Ecto neural progenitor cell (in vitro differentiated cells): ENCODE results near the gene PALD1.
A peak's percentile ranks its signal among the peaks of the same experiment; 100 is the strongest.
"Not testable (repeated sequence)": the region's sequence is repeated elsewhere in the genome, so short reads cannot be mapped to it uniquely, and the experiment has no call there.

Source experiments
- DNase-seq: peaks from one replicate; pipeline ENCODE4 v3.0.0-alpha.2; 2018; ENCODE audit warnings: low spot score

Gene PALD1

GRCh38 chr10:70571636-70572439 lies 93.3 kb downstream of the PALD1 start:
- no peak for DNase-seq

GRCh38 chr10:70573599-70574506 lies 95.3 kb downstream of the PALD1 start:
- DNase-seq: no peak

- DNase-seq: no peak
These were observed 96.9 kb downstream of the PALD1 start for GRCh38 chr10:70575486-70575873.

- no peak for DNase-seq
These were observed 97.6 kb downstream of the PALD1 start for GRCh38 chr10:70575874-70576802.

- no peak for DNase-seq
These were observed 98.4 kb downstream of the PALD1 start for GRCh38 chr10:70576803-70577517.

- DNase-seq: no peak
These were observed 99.9 kb downstream of the PALD1 start for GRCh38 chr10:70578371-70578947.

GRCh38 chr10:70579234-70580002 lies 100.9 kb downstream of the PALD1 start:
- no peak for DNase-seq

GRCh38 chr10:70581176-70581575 lies 102.6 kb downstream of the PALD1 start:
- DNase-seq: not testable (repeated sequence)

- no peak for DNase-seq
These were observed 104.5 kb downstream of the PALD1 start for GRCh38 chr10:70582793-70583668.

GRCh38 chr10:70583669-70584037 lies 105.1 kb downstream of the PALD1 start:
- DNase-seq: no peak

GRCh38 chr10:70584366-70584765 lies 105.8 kb downstream of the PALD1 start:
- DNase-seq: no peak

GRCh38 chr10:70584909-70585544 lies 106.5 kb downstream of the PALD1 start:
- peak; percentile 78 for DNase-seq

GRCh38 chr10:70585578-70586169 lies 107.1 kb downstream of the PALD1 start:
- DNase-seq: no peak

- DNase-seq: peak; percentile 23
These were observed 107.9 kb downstream of the PALD1 start for GRCh38 chr10:70586348-70586930.

- DNase-seq: peak; percentile 12
These were observed 108.6 kb downstream of the PALD1 start for GRCh38 chr10:70587045-70587658.

GRCh38 chr10:70588255-70588654 lies 109.7 kb downstream of the PALD1 start:
- DNase-seq: peak; percentile 30

GRCh38 chr10:70588859-70589570 lies 110.4 kb downstream of the PALD1 start:
- DNase-seq: no peak
